Activated CD8-positive, alpha-beta T cell treated with anti-CD3 and anti-CD28 coated beads for 36 hours (primary cell): ENCODE data around the gene SV2C. TPM values are rescaled to one million over a fixed set of nuclear protein-coding genes. Genes with fewer than 3 reads are reported as not detected.

Experiments
- ATAC-seq: fragments of 200-7000 bp; cut with Tn5 transposase; one replicate; pipeline ENCODE4 v1.10.0; 2021; ENCODE audit warnings: mild to moderate bottlenecking, moderate library complexity
- CTCF ChIA-PET: fragments of 350-600 bp; sonication (Branson Sonifier 250); formaldehyde crosslinking; loops from one replicate; lab custom pipeline; 2021; ENCODE audit warnings: antibody characterized with exemption; lab: Charles Lee
- POLR2A ChIA-PET: fragments of 350-600 bp; sonication (Branson Sonifier 250); formaldehyde crosslinking; loops from one replicate; lab custom pipeline; 2021; ENCODE audit warnings: antibody characterized with exemption; lab: Charles Lee
- DNase-seq: peaks from one replicate; pipeline ENCODE4 v3.0.0-alpha.2; 2020
- H3K27ac Mint-ChIP-seq: one replicate; pipeline ENCODE4 v1.8.0; 2021; ENCODE audit warnings: mild to moderate bottlenecking, mixed read lengths
- H3K27me3 Mint-ChIP-seq: one replicate; pipeline ENCODE4 v1.8.0; 2021; ENCODE audit warnings: mixed read lengths
- H3K36me3 Mint-ChIP-seq: one replicate; pipeline ENCODE4 v1.8.0; 2021; ENCODE audit warnings: low read depth, mixed read lengths
- H3K4me1 Mint-ChIP-seq: one replicate; pipeline ENCODE4 v1.8.0; 2021; ENCODE audit warnings: low read depth, mixed read lengths
- H3K4me3 Mint-ChIP-seq: one replicate; pipeline ENCODE4 v1.8.0; 2021; ENCODE audit warnings: mild to moderate bottlenecking, moderate library complexity, mixed read lengths
- H3K9me3 Mint-ChIP-seq: one replicate; pipeline ENCODE4 v1.8.0; 2021; ENCODE audit warnings: mixed read lengths
- CTCF ChIP-seq: fragments of 200-600 bp; IDR thresholded peaks from one replicate; pipeline ENCODE4 v1.8.0; 2022; ENCODE audit warnings: antibody characterized with exemption, mild to moderate bottlenecking
- intact Hi-C: fragments of 100-400 bp; cut with micrococcal nuclease; formaldehyde crosslinking; loops from one replicate; pipeline ENCODE4 v1.10.0; 2022
- total RNA-seq, 2 experiments: library from RNA; stranded (reverse); gene quantifications; one replicate each; pipeline ENCODE4 v1.2.3, GENCODE V29; 2021

Gene SV2C
- total RNA-seq, 2 experiments from 2014 or later = 0.07 TPM; not detected in 1

GRCh38 chr5:76162335-76162734, 79.2 kb downstream of the SV2C start:
- intact Hi-C loops = no loop called here
- Mint-ChIP-seq H3K27ac (no peak overlapping the region), H3K9me3 (no peaks in the 10 kb centered on the region), H3K36me3 (no peaks in the 10 kb centered on the region), H3K27me3 (peaks cover 2% of the 10 kb centered on the region), H3K4me1 (peaks cover 2% of the 10 kb centered on the region), H3K4me3 (no peak overlapping the region)
- TF ChIP-seq CTCF = no peak
- no peak for ATAC-seq
- no peak for DNase-seq
- ChIA-PET POLR2A (no interaction called here), CTCF (interaction anchor here (2.9 kb wide), 1 partner anchor 13 kb away, joined by 16 read pairs; no protein-coding TSS in a partner anchor)

- no peaks in the 10 kb centered on the region for H3K36me3 Mint-ChIP-seq
- peaks cover 2% of the 10 kb centered on the region for H3K4me1 Mint-ChIP-seq
- peaks cover 3% of the 10 kb centered on the region for H3K27me3 Mint-ChIP-seq
- no peaks in the 10 kb centered on the region for H3K9me3 Mint-ChIP-seq
- no peak for ATAC-seq
- CTCF ChIA-PET = interaction anchor here (1.6 to 4.7 kb wide), 2 partner anchors 12 to 17 kb away, joined by 7 to 57 read pairs; no protein-coding TSS in a partner anchor
- POLR2A ChIA-PET = interaction anchor here (0.9 kb wide), 1 partner anchor 67 kb away, joined by 3 read pairs; no protein-coding TSS in a partner anchor
- no peak for TF ChIP-seq CTCF
- no peak overlapping the region for H3K27ac Mint-ChIP-seq
- DNase-seq = no peak
- intact Hi-C loops = no loop called here
- no peak overlapping the region for H3K4me3 Mint-ChIP-seq
Observed at GRCh38 chr5:76163111-76163628, 80.0 kb downstream of the SV2C start.

- TF ChIP-seq CTCF = no peak
- ATAC-seq (no peak), DNase-seq (no peak)
- no peak overlapping the region for H3K4me3 Mint-ChIP-seq
- intact Hi-C loops = no loop called here
- H3K4me1 Mint-ChIP-seq = peaks cover 2% of the 10 kb centered on the region
- H3K27me3 Mint-ChIP-seq = peaks cover 5% of the 10 kb centered on the region
- no peaks in the 10 kb centered on the region for H3K9me3 Mint-ChIP-seq
- no peaks in the 10 kb centered on the region for H3K36me3 Mint-ChIP-seq
- ChIA-PET CTCF (interaction anchor here (4.7 kb wide), 1 partner anchor 10 kb away, joined by 57 read pairs; no protein-coding TSS in a partner anchor), POLR2A (no interaction called here)
- no peak overlapping the region for H3K27ac Mint-ChIP-seq
Observed at GRCh38 chr5:76165029-76165428, 81.8 kb downstream of the SV2C start.

GRCh38 chr5:76165711-76166374, 82.7 kb downstream of the SV2C start:
- CTCF ChIA-PET = interaction anchor here (1.9 to 4.7 kb wide), 3 partner anchors 9 to 91 kb away, joined by 5 to 57 read pairs (median 7); no protein-coding TSS in a partner anchor
- no peak for TF ChIP-seq CTCF
- no peak for DNase-seq
- H3K36me3 Mint-ChIP-seq = no peaks in the 10 kb centered on the region
- no peak overlapping the region for H3K4me3 Mint-ChIP-seq
- ATAC-seq = no peak
- POLR2A ChIA-PET = interaction anchor here (0.7 kb wide), 1 partner anchor 9 kb away, joined by 3 read pairs; no protein-coding TSS in a partner anchor
- peaks cover 5% of the 10 kb centered on the region for H3K27me3 Mint-ChIP-seq
- intact Hi-C loops = no loop called here
- no peaks in the 10 kb centered on the region for H3K9me3 Mint-ChIP-seq
- H3K27ac Mint-ChIP-seq = no peak overlapping the region
- peaks cover 2% of the 10 kb centered on the region for H3K4me1 Mint-ChIP-seq
